NCI-H2029 treated with DMSO at 0.1 percent for 48 hours (cell line): ENCODE results near the gene CCR5AS.
"Not testable (repeated sequence)": the region's sequence is repeated elsewhere in the genome, so short reads cannot be mapped to it uniquely, and the experiment has no call there.

Experiments used
- DNase-seq: peaks from one replicate; lab custom pipeline; 2025; lab: John Stamatoyannopoulos, UW

Gene CCR5AS

DNA sequence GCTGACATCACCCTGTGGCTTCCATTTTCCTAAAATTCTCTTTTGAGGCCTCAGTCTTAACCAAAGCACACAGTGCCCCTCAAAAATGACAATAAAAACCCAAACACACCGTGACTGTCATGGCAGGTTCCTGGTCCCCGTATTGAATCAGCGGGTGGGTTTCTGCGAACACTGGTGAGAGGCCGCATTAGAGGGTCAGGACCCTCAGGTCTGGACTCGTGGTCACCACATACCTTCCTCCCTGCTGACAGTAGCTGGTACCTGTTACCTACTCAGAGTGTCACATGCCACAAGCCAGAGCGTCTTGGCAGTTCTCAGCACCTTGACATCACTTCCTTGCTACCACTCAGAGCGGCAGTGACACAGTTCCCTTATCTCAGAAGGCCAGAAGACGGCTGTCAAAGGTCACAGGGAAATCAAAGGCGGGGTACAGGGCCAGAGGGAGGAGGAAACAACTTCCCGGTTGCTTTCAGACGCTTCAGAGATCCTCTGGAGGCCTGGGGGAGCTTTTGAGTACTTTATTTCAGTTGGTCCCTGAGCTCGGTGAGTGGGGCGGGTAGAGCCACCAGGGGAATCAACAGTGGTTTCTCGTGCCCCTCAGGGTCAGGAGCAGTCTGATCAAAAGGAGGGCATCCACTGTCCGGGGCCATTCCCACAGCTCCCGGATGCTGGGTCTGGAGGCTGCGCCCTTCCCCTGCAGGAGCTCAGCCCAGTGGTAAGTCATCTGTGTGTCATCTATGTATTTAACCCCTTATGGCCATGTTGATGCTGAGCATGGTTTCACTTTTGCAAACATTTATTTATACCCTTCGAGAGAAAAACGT is at the start of gene CCR5AS, which contains the start of gene CCRL2:
CCR5AS (minus strand) TSS at position 279 of the 824 bp plus-strand sequence.
CCRL2 (plus strand) TSS at position 472 of the 824 bp plus-strand sequence. CDS start 821 bp downstream, outside the sequence.
- no peak for DNase-seq

DNA sequence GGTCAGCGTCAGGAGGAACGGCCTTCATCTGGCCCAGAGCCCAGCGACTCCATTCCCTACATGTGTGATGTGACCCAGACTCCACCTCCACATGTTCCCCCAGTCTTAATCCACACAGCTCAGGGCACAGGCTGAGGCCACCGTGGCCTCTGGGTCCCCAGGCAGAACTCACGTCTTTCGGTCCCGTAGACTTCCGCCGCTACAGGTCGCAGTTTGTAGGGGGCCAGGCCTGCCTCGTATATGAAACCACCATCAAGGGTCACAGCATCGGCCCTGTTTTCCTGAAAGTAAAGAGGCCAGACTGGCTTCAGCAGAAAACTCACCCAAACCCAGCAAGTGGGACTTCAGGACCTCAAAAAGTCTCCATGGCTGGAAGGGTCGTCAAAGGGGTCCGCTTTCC is 49.3 kb upstream of the CCR5AS start:
- no peak for DNase-seq

DNA sequence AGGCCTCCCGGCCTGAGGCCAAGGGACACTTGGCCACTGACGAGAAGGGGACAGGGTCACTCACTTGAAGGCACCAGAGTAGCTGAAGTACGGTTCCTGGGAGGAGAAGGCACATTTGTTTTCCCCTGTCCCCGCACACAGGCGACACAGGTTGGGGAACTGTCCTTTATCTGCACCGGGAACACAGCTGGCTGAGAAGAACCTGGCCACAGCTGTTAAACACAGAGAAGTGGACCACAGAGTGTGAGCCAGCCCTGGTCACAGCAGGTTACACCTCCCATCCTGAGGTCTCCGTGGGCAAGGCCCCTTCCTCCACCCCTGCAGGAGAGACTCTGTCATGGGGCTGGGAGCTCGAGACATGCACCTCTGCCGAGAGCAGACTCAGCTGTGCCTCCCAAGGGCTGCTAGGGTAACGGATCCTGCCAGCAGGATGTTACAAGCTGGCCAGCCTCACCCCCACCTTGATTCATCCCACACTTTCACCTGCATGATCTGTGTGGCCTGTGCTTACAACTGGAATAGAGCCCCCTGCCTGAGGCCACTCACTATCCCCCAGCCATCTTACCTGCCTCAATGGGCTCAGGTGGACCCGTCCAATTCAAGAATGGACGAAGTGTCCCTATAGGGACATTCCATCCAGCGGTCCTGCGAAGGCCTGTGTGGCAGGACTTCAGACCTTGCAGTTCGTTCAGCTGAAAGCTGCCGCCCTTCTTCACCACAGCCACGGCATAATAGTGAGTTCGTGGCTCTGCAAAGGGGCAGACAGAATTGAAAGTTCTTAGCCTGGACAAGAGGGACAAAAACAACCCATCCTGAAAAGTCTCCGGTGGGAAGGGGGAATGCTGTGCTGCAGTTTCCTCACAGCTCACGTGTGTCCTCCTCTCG is 48.6 kb upstream of the CCR5AS start:
- DNase-seq = no peak

DNA sequence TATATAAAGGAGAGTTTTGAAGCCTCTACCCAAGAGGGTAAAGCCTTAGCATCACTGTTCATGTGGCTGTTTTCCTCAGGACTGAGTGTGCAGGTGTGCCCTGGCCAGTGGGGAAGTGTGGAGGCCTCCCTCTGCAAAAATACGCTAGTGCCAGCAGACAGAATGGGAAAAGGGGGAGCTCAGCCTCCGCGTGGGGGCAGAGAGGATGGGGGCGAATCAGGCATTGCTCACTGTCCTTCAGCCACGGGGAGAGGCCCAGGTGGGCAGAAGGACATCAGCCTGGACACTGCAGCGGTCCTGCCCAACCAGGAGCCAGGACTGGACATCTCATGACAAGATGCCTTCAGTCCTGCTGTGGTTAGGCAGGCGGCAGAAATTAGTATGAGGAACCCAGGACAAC is 47.7 kb upstream of the CCR5AS start:
- DNase-seq = no peak

DNA sequence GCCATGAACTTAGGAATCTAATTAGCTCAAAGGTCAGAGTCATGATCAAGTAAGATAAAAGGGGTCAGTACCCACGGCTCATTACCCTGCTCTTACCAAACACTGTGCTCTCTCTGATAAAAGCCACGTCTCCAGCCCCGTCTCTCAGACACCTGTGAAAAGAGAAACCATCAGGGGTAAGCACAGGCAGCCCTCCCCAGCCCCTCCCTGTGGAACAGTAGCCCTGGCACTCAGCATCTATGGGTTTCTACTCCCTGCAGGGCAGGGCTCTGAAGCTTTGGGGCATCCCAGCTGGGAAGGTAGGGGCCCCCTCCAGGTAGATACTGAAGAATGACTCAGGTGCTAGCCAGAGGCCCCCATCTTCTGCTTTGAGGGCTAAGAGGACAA is 47.3 kb upstream of the CCR5AS start:
- no peak for DNase-seq

DNA sequence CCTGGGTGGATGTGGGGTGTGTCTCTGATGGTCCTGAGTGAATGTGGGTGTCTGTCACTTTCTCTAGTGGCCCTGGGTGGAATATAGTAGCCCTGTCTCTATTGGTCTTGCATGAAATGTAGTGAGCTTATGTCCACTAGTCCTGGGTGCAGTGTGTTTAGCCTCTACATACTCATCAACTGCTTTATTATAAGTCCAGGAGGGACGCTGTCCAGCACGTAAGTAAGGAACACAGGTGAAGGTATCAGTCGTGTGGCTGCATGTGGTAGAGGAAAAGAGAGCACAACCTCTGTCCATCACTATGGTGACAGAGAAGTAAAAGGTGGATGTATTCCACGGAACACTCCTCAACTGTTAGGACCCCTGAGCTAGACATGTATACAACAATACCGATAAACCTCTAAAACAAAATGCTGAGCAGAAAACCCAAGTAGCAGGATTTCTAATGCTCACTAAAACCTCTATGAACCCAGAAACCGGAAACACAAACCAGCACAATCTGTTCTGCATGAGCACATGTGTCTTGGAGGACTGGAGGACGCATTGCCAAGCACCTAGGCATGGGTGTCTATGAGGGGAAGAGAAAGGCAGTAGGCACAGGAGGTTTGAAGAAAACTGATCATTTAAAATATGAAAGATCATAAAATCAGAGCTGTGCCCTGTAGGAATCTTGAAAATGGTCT is 46.8 kb upstream of the CCR5AS start:
- no peak for DNase-seq

DNA sequence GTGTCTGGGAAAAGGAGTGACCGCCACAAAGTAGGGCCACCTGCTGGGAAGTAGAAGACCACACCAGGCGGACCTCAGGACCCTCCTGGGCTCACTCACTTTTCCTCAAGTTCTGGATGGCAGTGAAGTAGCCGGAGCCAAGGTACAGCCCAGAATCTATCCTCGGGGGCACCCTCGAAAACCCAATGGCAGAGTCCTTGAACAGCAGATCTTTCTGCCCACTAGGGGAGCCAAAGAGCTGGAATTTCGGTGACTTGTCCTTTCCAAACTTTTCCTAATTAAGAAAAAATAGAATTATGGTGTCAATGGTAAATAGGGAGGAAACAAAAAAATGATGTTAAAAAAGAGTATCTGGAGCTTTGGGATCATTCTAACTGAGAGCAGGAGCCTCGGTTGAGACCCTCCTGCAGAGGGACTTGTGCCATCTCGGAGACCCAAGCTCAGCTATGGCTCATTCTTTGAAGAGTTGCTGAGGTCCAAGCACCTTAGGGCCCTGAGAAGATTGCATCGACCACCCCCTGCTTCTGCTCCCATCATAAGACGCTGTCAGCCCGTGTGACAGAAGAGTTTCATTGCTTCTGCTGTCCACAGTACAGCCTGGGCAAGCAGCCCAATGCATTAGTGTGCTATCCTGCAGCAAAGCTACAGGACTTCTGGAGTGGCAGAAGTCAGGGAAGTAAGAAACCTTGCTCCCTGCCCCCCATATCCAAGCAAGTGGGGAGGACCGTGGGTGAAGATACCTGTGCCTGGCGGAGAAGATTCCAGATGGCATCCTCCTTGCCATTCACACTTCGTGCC is 43.1 kb upstream of the CCR5AS start:
- no peak for DNase-seq

DNA sequence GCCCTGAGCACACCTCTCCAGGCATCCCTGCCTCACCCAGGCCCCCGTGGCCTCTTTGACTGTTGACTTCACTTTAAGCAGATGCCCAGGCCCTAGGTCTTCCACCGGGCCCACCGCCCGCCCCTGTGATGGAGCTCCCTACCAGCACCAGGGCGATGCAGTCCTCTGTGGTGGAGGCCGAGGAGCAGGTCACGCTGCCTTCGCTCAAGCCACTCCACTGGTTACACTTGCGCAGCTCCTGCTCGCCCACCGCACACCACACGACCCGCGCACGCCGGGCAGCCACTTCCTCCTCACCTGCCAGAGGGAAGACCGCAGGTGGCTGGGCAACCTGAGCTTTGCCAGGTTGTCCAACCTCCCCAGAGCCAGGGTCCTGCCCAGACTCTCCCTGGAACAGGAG is 41.9 kb upstream of the CCR5AS start:
- no peak for DNase-seq

DNA sequence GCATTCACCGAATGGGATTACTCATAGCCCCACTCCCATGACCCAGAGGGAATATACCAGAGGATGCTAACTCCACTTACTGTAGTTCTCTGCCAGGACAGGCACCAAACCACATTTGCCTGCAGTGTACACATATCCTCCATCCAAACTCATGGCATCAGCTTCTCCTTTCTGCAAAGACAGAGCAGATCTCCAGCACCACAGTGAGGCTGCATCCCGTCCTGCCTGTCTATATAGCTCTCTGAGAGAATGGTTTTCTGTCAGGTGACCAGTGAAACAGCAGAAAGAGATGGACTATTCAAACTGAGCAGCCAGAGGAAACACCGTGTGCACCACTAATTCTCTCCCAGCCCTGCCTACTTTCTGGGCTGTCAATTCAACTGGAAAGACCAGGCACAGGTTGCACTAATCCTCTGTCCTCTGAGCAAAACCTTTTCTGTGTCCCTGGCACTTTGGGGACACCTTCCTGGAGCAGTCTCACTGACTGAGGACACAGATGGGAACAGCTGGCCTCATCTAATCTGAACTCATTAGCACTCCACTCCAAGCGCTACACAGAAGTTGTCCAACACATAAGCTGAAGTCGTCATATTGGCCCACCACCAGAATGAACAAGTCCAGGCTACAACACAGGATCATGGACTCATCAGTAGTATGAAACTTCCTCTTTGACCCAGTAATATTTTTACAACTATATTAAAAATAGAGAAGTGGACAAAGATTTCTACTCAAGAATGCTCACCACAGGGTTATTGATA is 40.5 kb upstream of the CCR5AS start:
- DNase-seq = no peak

DNA sequence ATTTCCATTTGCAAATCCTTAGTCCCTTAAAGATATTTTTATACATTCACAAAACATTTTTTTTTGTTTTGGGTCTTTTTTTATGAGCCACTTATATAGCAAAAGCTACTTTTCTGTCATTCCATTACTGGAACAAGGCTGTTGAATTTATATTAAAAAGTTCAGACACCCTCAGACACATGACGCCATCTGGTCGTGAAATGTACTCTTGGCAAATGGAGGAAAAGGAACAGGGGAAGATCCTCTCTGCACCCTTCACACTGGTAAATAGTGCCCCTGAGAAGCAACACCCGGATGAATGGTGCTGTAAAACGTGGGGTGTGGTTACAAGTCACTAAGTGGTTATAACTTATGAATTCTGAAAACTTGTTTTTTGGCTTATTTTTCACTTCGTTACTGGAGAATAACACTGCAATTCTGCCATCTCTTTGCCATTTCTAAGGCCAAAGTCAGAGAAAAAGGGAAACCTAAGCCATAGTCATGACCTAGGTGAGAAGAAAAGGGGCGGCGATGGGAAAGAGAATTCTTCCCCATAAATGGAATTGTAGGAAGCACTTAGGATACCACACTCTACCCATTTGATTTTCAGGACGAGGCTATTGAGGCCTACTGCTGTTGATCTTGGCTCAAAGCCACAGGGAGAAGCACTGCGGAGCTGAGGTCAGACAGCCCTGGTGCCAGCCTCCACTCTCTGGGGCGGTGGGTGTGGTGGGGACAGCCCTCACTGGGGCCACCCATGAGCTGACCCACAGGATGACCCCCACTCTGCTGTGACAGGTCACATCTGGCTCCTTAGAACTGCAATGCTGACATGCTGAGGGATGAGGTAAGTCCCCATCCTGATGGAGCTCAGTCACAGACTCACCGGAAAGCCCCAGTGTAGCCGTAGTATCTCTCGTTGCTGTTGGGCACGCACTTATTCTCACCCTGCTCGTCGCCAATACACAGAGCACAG is 36.0 kb upstream of the CCR5AS start:
- DNase-seq = peak; percentile 94

DNA sequence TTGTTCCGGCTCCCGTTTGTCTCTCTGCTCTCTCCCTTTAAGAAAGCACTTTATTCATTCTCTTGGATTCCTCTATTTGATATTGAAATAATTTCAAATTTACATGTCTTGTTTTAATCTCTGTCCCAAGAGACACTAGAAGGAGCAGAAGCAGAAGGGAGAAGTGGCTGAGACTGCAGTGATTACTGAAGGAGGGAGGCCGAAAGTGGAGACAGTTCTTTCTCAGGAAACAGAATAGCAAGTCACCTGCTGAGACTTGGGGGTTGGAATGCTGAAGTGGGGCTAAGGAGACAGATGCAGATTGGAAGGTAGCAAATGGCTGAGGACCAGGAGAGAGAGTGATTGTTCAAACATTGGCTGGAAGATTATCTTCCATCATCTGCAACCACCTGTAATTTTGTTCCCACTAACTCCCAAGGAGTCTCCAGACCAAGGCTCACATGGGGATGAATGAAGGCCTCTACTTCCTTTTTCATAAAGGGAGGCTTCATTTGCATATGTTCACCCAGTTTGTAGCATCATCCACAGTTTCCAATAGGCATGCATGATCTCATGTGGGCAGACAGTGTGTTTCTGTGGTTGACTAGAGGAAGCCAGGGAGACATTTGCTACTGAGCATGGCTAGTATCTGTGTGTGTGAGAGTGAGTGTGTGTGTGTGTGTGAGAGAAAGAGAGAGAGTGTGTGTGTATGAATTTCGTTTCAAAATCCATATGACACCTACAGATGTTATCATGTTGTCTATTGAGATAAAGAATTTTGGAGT is 33.8 kb upstream of the CCR5AS start:
- no peak for DNase-seq

DNA sequence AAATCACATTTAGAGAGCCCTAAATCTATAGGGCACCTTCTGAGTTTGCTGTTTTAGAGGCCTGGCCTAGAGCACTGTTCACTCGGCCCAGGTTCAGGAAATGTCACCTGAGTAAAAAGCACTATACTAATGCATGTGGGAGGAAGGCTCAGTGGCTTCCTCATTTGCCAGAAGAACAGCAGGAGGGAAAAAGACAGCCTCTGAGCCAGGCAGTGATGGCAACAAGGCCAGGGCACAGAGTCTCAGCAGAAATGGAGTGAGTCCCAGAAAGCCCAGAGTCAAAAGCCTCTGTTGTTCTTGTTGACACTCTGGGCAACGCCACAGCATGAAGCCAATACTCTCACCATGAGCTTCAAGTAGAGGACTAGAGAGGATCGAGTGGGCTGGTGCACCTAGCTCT is 32.0 kb upstream of the CCR5AS start:
- DNase-seq = no peak

DNA sequence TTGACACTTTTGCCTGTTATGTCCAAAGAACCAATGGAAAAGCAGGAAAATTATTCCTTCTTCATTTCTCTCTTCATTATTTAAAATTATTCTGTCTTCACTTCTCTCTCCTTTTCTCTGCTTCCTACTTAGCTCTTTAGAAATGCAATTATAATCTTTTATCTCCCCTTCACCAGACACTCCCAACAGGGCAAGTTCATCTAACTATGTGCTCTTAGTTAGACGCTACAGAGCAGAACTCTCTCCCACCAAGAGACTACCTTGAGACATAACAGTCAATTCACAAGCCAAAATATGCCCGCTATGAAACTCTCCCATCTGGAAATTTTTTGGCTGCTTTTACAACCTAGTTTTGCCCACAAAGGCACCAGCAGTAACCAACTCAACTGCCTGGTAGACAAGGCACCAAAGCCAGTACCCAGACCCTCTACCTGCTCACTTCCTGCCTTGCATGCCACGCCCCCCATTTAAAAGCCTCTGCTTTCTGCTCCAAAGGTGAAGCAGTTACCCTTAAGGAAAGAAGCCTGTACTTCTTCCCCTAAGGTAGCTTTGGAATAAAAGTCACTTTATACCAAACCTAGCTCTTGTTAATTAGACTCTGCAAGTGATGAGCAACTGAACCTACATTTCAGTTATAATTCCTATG is 28.3 kb upstream of the CCR5AS start:
- no peak for DNase-seq

DNA sequence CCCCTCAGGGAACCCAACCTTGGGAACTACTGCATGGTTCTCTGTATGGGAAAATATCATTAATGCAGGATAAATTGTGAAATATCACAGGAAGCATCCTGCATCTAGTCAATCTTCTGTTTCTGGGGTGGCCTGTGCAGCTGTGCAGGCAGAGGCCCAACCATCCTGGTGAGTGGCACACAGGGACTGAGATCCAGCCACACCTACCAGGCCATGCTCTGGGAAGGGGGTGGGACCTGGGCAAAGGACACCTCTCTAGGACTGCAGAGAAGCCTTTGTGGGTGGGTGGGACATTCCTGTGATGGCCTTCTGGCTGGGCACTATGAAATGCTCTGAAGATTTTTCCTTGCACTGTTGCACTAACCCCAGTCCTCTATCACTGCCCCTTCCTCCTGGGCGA is 27.0 kb upstream of the CCR5AS start:
- no peak for DNase-seq

DNA sequence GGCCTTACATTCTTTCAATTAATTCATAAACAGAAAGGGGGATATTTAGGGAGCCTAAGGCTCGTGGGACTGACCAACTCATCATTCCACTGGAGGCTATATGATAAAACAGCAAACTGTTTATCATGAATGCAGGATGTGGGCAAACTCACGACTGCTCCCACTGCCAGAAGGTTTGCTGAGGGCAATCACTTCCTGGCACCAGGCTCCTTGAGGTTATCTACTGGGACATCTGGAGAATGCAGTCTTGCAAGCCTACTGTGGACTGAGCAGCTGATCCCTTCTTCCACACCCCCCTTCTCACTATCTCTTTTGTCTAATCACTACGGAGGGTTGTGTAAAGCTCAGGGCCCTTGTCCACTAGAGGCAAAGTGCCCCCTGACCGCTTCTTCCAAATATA is 26.3 kb upstream of the CCR5AS start:
- DNase-seq = not testable (repeated sequence)

DNA sequence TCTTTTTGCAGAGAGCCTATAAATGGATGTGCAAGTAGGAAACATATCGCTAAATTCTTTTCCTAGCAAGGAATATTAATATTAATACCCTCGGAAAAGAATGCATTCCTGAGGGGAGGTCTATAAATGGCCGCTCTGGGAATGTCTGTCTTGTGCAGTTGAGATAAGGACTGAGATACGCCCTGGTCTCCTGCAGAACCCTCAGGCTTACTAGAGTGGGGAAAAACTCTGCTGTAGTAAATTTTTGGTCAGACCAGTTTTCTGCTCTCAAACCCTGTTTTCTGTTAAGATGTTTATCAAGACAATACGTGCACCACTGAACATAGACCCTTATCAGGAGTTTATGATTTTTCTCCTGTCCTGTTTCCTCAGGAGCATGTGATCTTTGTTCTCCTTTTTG is 25.0 kb upstream of the CCR5AS start:
- DNase-seq = not testable (repeated sequence)

DNA sequence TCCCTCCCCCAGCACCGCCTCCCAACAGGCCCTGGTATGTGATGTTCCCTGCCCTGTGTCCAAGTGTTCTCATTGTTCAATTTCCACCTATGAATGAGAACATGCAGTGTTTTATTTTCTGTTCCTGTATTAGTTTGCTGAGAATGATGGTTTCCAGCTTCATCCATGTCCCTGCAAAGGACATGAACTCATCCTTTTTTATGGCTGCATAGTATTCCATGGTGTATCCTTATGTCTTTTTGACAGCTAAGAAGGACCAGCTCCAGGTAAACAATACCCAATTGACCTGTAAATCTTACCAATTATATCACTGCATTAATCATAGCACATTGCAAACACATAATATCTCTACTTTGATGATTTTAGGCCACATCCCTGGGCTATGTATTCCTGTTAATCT is 24.0 kb upstream of the CCR5AS start:
- not testable (repeated sequence) for DNase-seq

DNA sequence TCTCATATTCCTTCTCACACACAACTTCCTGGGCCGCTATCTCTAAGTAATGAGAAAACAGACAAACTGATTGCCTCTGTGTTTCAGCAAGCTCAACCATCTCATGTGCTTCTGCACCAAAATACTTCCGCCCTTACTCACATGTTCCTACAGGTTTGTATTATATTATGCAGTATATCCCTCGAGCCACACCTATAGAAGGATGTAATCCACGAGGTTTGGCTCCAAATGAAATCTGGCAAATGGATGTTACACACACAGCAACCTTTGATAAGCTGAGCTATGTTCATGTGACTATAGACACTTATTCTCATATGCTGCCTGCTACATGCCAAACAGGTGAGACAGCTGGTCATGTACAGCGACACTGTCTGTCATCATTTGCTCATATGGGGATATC is 22.8 kb upstream of the CCR5AS start:
- DNase-seq = no peak
